ENCODE results near the gene WDR87. TPM values are rescaled to one million over a fixed set of nuclear protein-coding genes. Genes with fewer than 3 reads are reported as not detected.

The WDR87 gene
- total and polyA plus RNA-seq, 2 of the 8 experiments (the other 6 are each of a cell fraction or from before 2014, with no cell fraction given): not detected

DNA sequence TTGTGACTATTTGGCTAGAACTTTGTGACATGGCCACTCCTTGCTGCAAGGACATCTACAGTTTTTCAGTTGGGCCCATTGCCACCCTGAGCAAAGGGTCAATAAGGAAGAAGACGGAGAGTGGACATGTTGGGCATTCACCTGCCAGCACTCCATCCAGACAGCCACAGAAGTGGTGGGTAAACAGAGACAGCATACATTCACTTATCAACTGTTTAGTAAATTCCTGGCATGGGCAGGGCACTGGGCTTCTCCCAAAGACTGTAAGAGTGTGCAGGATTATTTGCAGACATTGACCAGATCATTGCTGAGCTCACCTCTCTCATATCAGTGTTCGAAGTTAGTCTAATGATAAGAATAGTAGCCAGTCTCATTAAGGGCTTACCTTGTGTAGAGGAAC is 29.8 kb upstream of the WDR87 start:
- no peak overlapping the region for H2BK20ac ChIP-seq (ENCODE audit: low read length)

More for the DNA sequence above, 29.8 kb upstream of the WDR87 start:
- no peak overlapping the region for H3K18ac ChIP-seq (ENCODE audit: extremely low read depth, low read length)
- H3K23ac ChIP-seq (ENCODE audit: insufficient read length): no peak overlapping the region
- WGBS, 2 experiments (ENCODE audit: extremely low coverage in 1 of 2, insufficient coverage in 1 of 2, insufficient read length in 1 of 2, insufficient replicate concordance in 2 of 2, low coverage in 1 of 2, low lambda C conversion rate in 2 of 2, missing lambda C conversion rate in 1 of 2): 88% methylated on average over 2 of the region's 2 CpGs; no CpG with 5 or more reads in 1 of the 2 experiments
- no peak overlapping the region for H2AFZ ChIP-seq (ENCODE audit: low read length)
- FAIRE-seq: no peak
- CTCF ChIA-PET (ENCODE audit: partially characterized antibody): no interaction called here
- H4K8ac ChIP-seq (ENCODE audit: extremely low read depth, insufficient read depth, low read length): no peak overlapping the region
- H3K79me1 ChIP-seq (ENCODE audit: low read depth, low read length): peaks cover 20% of the 10 kb centered on the region
- no peak overlapping the region for H3K4me2 ChIP-seq (ENCODE audit: insufficient read depth in 1 of 2, low read depth in 2 of 2, low read length in 2 of 2)
- peaks cover 0 to 13% (median 4%) of the 10 kb centered on the region in 4 experiments; a peak in 2 of 8 replicates for H3K36me3 ChIP-seq (ENCODE audit: control insufficient read depth in 2 of 4, insufficient read depth in 4 of 4, low read length in 3 of 4)
- no peak overlapping the region for H4K91ac ChIP-seq (replicated peaks; ENCODE audit: insufficient read length, low read length)
- H3K27ac ChIP-seq (ENCODE audit: low read depth, low read length): no peak overlapping the region
- H3K56ac ChIP-seq (replicated peaks; ENCODE audit: insufficient read length, low read depth, low read length): no peak overlapping the region
- no peak for DNase-seq (ENCODE audit: low read depth in 1 of 2, low spot score in 2 of 2)
- H3K27me3 ChIP-seq (replicated peaks in 1 of 4; ENCODE audit: control insufficient read depth in 3 of 4, extremely low read depth in 1 of 4, insufficient read depth in 3 of 4, low read length in 3 of 4): no peaks in the 10 kb centered on the region
- H2BK120ac ChIP-seq (replicated peaks; ENCODE audit: low read depth, low read length): no peak overlapping the region
- no peak overlapping the region for H4K5ac ChIP-seq (ENCODE audit: insufficient read length, low read depth, low read length)
- H3K9me3 ChIP-seq (ENCODE audit: insufficient read depth in 2 of 2, low read depth in 1 of 2, low read length in 1 of 2): peaks cover 3 to 9% of the 10 kb centered on the region in 2 experiments; a peak in 2 of 4 replicates
- TF ChIP-seq EP300 (IDR thresholded peaks at IDR 0.05; ENCODE audit: borderline replicate concordance in 1 of 2, low read depth in 2 of 2, low read length in 2 of 2) (no peak), TEAD4 (IDR thresholded peaks at IDR 0.05; ENCODE audit: low read depth, low read length) (no peak), CHD2 (IDR thresholded peaks at IDR 0.05; ENCODE audit: low read length) (no peak), RFX5 (IDR thresholded peaks at IDR 0.05; ENCODE audit: borderline replicate concordance, low read depth, low read length) (no peak), SAP30 (IDR thresholded peaks at IDR 0.05; ENCODE audit: insufficient read depth, insufficient replicate concordance, low read length) (no peak), SP4 (IDR thresholded peaks at IDR 0.05; ENCODE audit: low read length) (no peak), SP2 (IDR thresholded peaks at IDR 0.05; ENCODE audit: low read length) (no peak)
- H2BK15ac ChIP-seq (ENCODE audit: low read length): no peak overlapping the region
- no peak overlapping the region for H3K14ac ChIP-seq (ENCODE audit: insufficient read length)
- H4K20me1 ChIP-seq (replicated peaks in 1 of 2; ENCODE audit: control insufficient read depth in 1 of 2, insufficient read depth in 2 of 2, low read length in 2 of 2): no peaks in the 10 kb centered on the region
- H3K23me2 ChIP-seq (ENCODE audit: low read depth, low read length): peaks cover 5% of the 10 kb centered on the region; the same call in 1 of the 2 replicates
- H3K79me2 ChIP-seq (ENCODE audit: control insufficient read depth in 1 of 2, insufficient read depth in 2 of 2, low read length in 2 of 2): peaks cover 7 to 73% of the 10 kb centered on the region in 2 experiments
- no peak overlapping the region for H3K4ac ChIP-seq (replicated peaks; ENCODE audit: insufficient read length, low read depth, low read length)
- H3K4me3 ChIP-seq (ENCODE audit: extremely low read depth in 1 of 4, insufficient read depth in 2 of 4, low read depth in 3 of 4, low read length in 4 of 4): no peak overlapping the region
- no peak overlapping the region for H2BK5ac ChIP-seq (ENCODE audit: low read depth, low read length)
- no peak overlapping the region for H2AK5ac ChIP-seq (ENCODE audit: low read depth, low read length)
- POLR2A ChIA-PET (ENCODE audit: partially characterized antibody): no interaction called here
- no peak overlapping the region for H3K9ac ChIP-seq (replicated peaks in 1 of 4; ENCODE audit: extremely low read depth in 1 of 4, low read depth in 3 of 4, low read length in 3 of 4)
- H3K4me1 ChIP-seq (replicated peaks in 1 of 4; ENCODE audit: control insufficient read depth in 3 of 4, insufficient read depth in 4 of 4, low read length in 3 of 4): peaks cover 8 to 25% (median 20%) of the 10 kb centered on the region in 4 experiments
- H2BK12ac ChIP-seq (ENCODE audit: low read depth, low read length): no peak overlapping the region

Data from H1 (cell line).